Endothelial cell (in vitro differentiated cells): Measurements from ENCODE around the gene HBA2. TPM values are rescaled to one million over a fixed set of nuclear protein-coding genes. Genes with fewer than 3 reads are reported as not detected.

Experiments used
- DNase-seq: peaks from one replicate; pipeline ENCODE4 v3.0.0; 2021; ENCODE audit warnings: low spot score
- H3K27ac Mint-ChIP-seq: one replicate; pipeline ENCODE4 v1.8.0; 2021; ENCODE audit warnings: mixed read lengths, inconsistent platforms; ENCODE audit not compliant: unreplicated experiment
- H3K27me3 Mint-ChIP-seq: one replicate; pipeline ENCODE4 v1.8.0; 2021; ENCODE audit warnings: mild to moderate bottlenecking, moderate library complexity, mixed read lengths, inconsistent platforms; ENCODE audit not compliant: unreplicated experiment
- H3K36me3 Mint-ChIP-seq: one replicate; pipeline ENCODE4 v1.8.0; 2021; ENCODE audit warnings: mild to moderate bottlenecking, low read depth, mixed read lengths, inconsistent platforms; ENCODE audit not compliant: unreplicated experiment
- H3K4me1 Mint-ChIP-seq: one replicate; pipeline ENCODE4 v1.8.0; 2021; ENCODE audit warnings: mild to moderate bottlenecking, mixed read lengths, inconsistent platforms; ENCODE audit not compliant: unreplicated experiment
- H3K4me3 Mint-ChIP-seq: one replicate; pipeline ENCODE4 v1.8.0; 2021; ENCODE audit warnings: mild to moderate bottlenecking, mixed read lengths, inconsistent platforms; ENCODE audit not compliant: unreplicated experiment
- H3K9me3 Mint-ChIP-seq: one replicate; pipeline ENCODE4 v1.8.0; 2021; ENCODE audit warnings: mixed read lengths, inconsistent platforms; ENCODE audit not compliant: unreplicated experiment
- total RNA-seq: library from RNA; stranded (reverse); fragmentation: NEBNext Ultra II Directional; extraction: Animal tissue kit (Norgen Biotek cat#: 25700); gene quantifications from one replicate; pipeline ENCODE4 v1.2.1, GENCODE V29; 2021; ENCODE audit not compliant: unreplicated experiment
- TF ChIP-seq, protein P1 (sequence below): fragments of 200-600 bp; sonication (generic); IDR thresholded peaks from one replicate; pipeline ENCODE4 v1.5.0; 2021; ENCODE audit warnings: antibody characterized with exemption; ENCODE audit not compliant: unreplicated experiment

Gene HBA2
- total RNA-seq, 1 donor from 2014 or later = not detected

GRCh38 chr16:164827-165538, 7.7 kb upstream of the HBA2 start:
- Mint-ChIP-seq H3K36me3 (no peaks in the 10 kb centered on the region), H3K27me3 (peaks cover 23% of the 10 kb centered on the region), H3K4me1 (no peaks in the 10 kb centered on the region), H3K4me3 (no peak overlapping the region), H3K27ac (no peak overlapping the region), H3K9me3 (no peaks in the 10 kb centered on the region)
- DNase-seq = no peak
- TF ChIP-seq, protein P1, sequence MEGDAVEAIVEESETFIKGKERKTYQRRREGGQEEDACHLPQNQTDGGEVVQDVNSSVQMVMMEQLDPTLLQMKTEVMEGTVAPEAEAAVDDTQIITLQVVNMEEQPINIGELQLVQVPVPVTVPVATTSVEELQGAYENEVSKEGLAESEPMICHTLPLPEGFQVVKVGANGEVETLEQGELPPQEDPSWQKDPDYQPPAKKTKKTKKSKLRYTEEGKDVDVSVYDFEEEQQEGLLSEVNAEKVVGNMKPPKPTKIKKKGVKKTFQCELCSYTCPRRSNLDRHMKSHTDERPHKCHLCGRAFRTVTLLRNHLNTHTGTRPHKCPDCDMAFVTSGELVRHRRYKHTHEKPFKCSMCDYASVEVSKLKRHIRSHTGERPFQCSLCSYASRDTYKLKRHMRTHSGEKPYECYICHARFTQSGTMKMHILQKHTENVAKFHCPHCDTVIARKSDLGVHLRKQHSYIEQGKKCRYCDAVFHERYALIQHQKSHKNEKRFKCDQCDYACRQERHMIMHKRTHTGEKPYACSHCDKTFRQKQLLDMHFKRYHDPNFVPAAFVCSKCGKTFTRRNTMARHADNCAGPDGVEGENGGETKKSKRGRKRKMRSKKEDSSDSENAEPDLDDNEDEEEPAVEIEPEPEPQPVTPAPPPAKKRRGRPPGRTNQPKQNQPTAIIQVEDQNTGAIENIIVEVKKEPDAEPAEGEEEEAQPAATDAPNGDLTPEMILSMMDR = no peak

- H3K27ac Mint-ChIP-seq = no peak within 1 kb of the TSS
- no peaks in the 10 kb centered on the region for H3K9me3 Mint-ChIP-seq
- TF ChIP-seq, protein P1 = no peak
- H3K4me1 Mint-ChIP-seq = no peaks in the 10 kb centered on the region
- H3K36me3 Mint-ChIP-seq = peaks cover 1% of the 10 kb centered on the region
- peaks cover 29% of the 10 kb centered on the region for H3K27me3 Mint-ChIP-seq
- no peak within 1 kb of the TSS for H3K4me3 Mint-ChIP-seq
- no peak for DNase-seq
Measured at GRCh38 chr16:165539-166374, 6.9 kb upstream of the HBA2 start, which contains the start of gene HBM. HBM (plus strand) TSS chr16:165978; CDS start chr16:165998, 20 bp downstream.

GRCh38 chr16:166375-167121, 6.1 kb upstream of the HBA2 start:
- TF ChIP-seq, protein P1 = no peak
- Mint-ChIP-seq H3K27ac (no peak overlapping the region), H3K4me3 (no peak overlapping the region), H3K4me1 (no peaks in the 10 kb centered on the region), H3K36me3 (peaks cover 3% of the 10 kb centered on the region), H3K27me3 (peaks cover 27% of the 10 kb centered on the region), H3K9me3 (no peaks in the 10 kb centered on the region)
- no peak for DNase-seq

- Mint-ChIP-seq H3K36me3 (peaks cover 3% of the 10 kb centered on the region), H3K9me3 (no peaks in the 10 kb centered on the region), H3K4me3 (no peak overlapping the region), H3K27me3 (peaks cover 28% of the 10 kb centered on the region), H3K4me1 (no peaks in the 10 kb centered on the region), H3K27ac (no peak overlapping the region)
- TF ChIP-seq, protein P1 = no peak
- no peak for DNase-seq
Measured at GRCh38 chr16:167122-167690, 5.5 kb upstream of the HBA2 start.
